HG03095 (cell line): ENCODE results near the gene TSPAN9.

ENCODE experiments used
- ATAC-seq: cut with Tn5 transposase; IDR thresholded peaks from one replicate; pipeline ENCODE4 v1.9.1; 2021; ENCODE audit warnings: moderate library complexity; ENCODE audit not compliant: unreplicated experiment

Gene TSPAN9

DNA sequence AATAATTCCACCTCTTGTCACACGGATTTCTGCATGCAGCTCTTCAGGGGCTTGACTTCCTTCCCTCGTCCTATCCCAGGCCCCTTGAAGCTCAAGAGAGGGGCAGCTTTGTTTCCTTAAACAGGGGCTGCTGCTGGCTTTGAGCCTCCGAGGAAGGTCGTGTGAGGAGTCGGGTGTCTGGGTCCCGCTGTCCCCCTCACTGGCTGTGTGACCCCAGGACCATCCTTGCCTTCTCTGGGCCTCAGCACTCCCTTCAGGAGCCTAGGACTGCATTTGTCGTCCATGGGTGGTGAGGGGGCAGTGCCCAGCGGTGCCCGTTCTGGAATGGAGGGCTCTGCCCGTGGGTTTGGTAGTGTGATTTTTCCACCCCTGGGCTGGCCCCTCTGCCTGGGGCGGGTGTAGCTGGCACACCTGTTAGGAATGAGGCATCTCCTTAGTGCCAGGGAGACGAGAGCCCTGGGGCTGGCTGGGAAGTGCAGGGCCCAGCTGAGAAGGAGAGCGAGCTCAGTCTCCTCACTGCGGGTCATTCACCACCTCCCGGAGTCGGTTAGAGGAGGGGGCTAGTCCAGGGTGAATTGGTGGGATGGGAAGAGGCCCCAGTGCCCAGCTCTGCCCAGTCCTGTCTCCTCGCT is 60.8 kb downstream of the TSPAN9 start:
- ATAC-seq = no peak

DNA sequence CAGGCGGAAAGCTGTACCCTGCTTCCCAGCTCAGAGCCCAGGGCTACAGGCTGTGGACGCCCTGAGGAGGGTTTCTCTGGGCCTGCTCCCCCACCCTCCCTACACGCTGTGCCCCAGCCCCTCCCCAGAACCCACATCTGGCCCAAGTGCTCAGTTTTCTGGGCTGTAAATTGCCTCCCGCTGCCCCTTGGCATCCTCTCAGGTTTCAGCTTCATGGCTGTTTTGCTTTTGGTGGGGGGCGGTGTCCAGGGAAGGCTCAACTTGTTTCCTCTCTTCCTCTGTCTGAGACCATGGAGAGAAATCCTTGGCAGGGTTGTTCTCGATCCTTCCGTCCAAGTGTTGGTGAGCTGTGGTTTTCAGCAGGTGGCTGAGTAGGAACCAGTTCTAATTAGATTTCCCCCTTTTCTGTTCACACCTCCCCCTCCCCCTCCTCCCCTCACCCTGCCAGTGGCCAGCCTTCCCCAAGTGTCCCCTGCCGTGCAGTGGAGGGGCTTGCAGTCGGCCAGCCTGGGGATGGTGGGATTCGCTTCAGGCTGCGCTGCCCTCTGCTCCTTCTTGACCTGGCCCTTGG is 61.8 kb downstream of the TSPAN9 start:
- no peak for ATAC-seq

DNA sequence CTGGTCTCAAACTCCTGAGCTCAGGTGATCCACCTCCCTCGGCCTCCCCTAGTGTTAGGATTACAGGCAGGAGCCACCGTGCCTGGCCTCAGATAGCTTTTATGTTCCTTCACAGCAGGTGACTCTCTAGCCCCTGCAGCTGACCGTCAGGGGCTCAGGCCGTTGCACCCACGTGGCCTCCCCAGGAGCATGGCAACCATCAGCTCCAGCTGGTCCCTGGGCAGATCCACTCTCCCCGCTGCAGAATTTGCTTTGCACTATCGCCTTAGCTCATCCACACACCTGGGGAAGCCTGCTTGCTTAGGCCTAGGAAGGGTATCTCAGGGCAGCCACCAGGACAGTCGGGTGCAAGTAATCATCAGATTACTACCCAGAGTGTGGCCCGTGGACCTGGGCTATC is 62.6 kb downstream of the TSPAN9 start:
- no peak for ATAC-seq

DNA sequence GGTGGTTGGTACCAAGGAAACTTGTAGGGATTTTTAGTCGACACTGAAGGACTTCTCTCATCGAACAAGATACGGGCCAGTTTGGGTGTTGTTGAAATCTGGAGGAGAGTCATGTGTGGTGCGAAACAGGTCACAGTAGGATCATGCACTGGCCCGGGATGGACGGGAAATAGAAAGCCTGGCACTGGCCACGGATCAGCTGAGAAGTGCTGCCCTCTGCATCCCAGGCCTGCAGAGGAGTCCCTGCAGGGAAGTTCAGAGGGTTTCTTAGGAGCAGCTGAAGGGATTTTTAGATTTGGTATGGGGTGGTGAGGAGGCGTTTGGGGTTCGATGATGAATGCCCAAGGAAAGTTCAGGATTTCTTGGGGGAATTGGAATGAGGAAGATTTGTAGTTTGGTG is 63.1 kb downstream of the TSPAN9 start:
- no peak for ATAC-seq

DNA sequence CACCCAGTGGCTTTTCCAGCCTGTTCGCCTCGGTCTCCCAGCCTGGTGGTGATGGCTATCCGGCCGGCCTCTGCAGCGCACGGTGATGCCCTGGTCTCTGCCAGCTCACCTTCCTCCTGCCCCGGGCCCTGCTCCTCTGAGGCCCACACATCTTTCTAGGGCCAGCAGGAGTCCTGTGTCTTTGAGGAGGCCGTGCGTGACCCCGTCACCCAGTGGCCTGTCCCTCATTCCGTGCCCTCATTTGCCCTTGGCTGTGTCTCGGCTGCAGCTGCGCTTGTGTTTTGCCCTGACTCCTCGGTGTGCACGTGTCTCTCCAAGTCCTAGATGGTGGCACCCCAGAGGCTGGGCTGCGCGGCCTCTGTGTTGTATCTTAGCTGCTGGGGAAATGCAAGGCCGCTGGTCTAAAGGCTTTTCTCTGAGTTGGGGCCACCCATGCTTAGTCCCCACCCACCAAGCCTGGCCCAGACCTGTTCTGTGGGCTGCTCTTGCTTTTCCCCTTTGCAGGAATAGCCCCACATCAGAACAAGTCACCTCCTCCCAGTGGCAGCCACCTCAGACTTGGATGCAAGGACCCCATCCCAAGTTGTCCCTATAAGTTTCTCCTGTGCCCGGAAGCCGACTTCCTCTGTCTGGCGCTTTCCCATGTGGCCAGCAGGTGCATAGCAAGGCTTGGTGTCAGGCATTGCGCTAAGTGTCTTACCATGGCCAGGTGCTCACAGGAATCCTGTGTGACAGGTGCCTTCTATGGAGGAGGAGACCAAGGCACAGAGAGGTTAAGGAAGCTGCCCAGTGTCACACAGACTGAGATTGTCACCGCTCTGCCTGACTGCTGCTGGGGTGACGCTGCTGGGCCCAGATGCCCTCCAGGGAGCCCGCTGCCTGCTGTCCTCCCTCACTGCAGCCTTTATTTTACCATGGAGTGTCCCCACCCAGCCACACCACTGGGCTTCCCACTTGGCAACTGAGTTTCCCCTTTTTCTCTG is 64.5 kb downstream of the TSPAN9 start:
- ATAC-seq = no peak

DNA sequence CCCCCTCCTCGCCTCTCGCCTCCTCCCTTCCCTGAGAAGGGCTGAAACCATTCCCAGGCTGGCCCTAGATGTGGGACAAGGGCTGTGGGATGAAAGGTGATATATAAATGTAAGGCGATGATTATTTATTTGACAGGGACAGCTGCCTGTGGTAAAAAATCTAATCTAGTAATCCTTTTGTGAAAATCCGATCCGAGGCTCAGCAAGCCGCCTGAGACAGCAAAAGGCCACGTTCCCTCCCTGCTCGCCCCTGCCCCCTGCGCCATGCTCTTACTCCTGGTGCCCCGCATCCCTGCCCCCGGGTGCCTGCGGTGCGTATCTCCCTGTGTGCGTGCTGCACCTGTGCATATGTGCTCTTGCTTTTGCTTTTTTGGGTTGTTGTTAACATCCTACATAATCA is 65.2 kb downstream of the TSPAN9 start:
- ATAC-seq = no peak

DNA sequence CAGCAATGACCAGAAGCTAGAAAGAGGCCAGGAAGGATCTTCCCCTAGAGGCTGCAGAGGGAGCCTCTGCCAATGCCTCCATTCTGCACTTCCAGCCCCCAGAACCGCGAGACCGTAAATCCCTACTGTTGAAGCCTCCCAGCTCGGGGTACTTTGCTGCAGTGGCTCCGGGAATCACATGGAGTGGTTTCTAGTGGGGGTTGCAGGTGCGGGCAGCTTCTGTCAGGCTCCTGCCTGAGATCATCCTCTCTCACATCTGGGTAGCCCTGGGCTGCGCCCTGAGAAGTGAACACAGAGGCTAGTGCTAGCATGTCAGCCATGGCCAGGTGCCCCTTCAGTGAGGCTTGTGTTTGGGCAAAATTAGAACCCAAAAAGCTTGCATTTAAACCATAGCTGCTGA is 67.3 kb downstream of the TSPAN9 start:
- no peak for ATAC-seq

DNA sequence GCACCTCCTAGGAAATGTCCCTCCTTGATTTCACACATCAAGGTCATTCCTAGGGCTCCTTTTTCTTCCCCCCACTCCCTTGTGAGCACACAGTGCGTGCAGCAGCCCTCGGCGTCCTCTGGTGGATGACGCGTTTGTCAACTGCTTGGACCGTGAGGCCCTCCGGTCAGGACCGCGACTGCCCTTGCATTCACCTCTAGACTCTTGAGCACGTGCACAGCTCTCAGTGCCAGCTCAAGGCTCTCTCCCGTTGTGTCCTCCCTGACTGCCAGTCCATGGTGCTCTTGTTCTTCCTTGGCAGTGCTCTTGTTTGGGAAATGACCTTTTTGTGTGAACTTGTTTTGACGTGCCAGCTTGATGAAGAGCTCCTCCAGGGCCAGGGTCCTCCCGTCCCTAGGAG is 67.9 kb downstream of the TSPAN9 start:
- no peak for ATAC-seq

DNA sequence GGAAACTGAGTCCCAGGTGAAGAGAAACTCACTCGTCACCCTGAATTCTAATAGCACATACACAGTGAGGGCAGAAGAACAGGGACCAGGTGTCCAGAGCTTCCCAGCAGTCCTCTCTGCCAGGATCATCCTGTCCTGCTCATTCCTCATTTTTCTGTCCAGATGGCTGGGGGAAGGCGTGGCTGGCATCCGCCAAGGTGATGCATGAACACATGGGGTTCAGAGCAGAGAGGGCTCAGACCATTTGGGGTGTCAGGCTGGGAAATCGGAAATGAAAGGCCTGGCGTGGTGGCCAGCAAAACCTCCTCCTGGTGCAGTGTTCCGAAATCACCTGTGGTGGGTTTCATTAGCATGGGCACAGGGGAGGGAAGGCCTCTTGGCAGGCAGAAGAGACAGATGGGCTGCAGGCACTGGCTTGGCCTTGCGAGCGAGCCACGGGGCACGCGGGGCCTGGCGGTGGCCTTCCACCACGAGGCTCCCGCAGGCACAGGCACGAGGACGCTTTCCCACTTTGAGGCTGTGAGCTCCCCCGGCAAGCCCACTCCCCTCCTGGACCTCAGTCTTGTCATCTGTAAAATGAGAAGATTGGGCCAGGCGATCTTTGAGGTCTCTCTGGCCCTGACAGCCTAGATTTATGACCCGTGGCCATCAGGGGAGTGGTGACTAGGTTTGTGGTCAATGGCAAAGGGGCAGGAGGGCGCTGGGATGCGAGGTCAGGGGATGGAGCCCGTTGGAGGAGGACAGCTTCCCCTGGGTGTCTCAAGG is 68.5 kb downstream of the TSPAN9 start:
- no peak for ATAC-seq

DNA sequence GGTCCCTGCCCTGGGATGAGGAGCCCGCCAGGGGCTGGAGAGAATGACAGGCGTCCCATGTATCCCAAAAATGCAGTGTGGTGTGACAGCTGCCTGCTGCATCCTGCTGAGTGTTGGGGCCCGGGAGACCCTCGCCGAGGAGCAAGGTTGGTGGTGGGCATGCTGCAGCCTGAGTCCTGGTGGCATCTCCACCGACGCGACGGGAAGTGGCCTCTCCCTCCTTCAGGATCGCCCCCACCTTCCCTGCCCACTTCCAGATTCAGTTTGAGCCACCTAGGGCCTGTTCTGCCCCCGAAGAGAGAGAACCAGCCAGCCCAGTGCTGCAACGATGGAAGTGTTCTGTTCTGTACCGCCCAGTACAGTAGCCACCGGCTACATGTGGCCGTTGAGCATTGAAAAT is 70.1 kb downstream of the TSPAN9 start:
- no peak for ATAC-seq

DNA sequence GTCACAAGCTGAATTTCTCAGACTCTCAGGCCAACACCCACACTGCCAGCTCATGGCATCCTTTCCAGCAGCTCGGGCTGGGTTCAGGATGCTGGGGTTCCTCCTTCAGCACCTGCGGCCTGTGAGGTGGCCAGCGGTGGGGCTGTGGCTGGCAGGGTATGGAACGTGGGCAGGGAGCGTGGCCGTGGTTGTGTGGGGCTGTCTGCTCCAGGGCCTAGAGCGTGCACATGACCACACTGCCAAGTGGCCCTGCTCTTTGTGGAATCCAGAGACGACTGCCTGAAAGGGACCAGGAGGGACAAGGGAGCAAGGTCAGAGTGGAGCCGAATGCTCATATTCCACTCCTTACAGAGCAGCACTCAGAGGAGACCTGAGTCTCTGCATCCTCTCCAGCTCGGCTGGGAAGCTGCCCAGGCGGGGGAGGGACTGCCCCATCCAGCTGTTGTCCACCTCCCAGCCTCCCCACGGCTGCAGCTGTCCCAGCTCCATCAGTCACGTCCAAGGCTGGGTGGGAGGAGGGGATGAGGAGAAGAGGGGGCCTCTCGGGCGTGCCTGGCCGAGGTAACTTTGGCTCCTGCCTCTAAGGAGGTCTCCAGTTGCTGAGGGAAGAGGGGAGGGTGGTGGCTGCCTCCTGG is 71.3 kb downstream of the TSPAN9 start:
- ATAC-seq = no peak

DNA sequence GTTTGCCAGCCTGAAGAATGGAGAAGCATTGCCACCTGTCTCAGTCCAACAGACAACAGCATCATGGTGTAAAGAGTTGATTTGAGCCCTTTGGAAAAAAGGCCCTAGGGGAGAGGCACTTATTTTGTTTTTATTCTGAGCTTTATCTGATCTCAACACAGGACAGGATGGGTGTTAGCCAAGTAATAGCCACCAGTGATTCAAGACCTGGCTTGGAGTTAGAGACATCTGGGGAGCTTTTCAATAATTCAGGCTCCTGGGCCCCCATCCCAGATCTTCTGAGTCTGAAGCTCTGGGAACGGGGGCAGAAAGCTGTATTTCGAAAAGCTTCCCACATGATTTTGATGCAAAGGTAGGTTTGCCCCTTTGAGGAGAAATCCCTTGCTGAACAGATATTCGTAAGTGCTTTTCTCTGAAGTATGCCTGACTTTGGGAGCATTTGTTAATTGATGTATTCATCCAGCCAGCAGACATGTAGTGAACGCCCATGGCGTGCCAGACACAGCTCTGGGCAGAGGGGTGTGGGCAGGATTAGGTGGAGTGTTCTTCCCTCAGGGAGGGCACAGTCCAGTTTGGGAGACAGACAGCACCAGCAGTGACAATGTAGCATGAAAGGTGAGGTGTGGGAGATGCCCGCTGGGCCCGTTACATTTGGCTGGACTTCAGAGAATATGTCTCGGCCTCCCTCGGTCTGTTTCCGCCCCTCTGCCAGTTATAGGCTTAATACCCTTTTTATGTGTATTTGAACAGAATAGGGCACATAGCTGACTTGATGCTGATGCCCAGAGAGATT is 72.5 kb downstream of the TSPAN9 start:
- no peak for ATAC-seq

DNA sequence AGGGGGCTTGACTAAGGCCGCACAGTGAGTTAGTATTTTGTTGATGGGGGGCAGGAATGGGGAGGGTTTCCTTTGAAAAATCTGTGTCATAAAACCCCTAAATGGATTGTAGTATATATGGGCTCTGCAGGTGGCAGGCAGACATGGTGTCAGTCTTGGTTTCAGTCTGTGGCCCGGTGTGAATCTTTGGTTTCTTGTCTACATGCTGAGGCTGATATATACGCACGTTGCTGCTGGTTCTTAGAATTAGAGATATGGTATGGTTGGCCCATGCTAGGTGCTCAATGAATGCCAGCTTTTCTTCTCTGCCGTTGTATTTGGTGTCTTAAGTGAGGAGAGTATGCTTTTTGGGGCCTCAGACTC is 73.1 kb downstream of the TSPAN9 start:
- no peak for ATAC-seq

DNA sequence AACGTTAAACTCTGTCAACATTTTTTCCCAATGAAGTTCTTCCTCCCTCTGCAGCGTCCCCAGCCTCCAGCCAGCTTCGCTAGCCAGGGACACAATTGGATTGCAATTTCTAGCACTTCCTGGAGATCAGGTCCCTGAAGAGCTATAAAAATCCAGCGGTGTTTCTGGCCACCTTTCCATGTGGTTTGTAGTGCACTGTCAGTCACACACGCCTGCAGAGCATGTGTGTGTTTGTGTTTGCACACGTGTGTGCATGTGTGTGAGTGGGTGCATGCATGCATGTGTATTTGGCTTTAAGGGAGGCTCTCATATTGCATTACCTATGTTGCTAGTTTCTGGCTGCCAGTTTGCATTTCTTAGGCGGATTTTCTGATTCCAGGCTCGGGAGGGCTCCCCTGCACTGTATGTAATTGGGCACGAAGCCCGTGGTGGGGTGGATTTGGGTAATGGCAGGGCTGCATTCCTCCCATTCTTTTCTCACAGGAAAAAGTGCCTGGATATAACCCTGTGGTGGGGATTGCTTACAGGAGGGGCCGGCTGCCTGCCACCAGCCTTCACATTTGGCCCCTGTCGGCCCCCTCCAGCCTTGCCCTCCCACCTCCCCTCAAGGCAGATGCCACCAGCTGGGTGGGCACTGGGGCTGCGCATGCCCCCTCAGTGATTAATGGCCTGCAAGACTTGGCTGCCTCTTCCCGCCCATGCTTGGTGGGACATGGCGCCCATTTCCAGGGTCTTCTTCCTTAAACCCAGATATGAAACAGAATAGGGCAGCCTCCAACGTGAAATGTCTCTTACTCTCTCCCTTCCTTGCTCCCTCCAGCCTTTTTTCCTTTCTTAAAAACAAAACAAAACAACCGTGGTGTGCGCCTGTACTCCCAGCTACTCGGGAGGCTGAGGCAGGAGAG is 74.0 kb downstream of the TSPAN9 start:
- ATAC-seq = no peak

DNA sequence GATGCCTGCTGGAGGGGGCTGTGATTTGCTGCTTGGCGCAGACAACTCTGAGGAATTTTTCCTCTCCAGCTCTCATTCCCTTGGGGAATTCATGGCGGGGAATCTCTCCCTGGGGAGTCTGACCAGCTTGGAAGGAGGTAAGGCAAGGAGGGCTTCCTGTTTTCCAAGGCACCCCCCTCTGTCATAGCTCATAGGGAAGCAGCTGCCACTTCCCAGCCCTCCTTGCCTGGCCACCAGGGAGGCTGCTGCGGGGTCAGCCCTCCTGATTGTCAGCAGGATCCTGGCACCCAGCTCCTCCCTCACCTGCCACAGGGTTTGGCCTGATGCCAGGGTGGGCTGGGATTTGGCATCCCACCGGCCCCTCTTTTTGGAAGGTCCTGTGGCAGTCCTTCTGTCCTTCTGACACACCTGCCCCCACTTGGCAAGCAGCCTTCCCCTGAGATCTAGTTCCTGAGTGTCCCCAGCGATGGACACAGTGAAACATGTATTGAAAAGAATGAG is 74.9 kb downstream of the TSPAN9 start:
- ATAC-seq = no peak

DNA sequence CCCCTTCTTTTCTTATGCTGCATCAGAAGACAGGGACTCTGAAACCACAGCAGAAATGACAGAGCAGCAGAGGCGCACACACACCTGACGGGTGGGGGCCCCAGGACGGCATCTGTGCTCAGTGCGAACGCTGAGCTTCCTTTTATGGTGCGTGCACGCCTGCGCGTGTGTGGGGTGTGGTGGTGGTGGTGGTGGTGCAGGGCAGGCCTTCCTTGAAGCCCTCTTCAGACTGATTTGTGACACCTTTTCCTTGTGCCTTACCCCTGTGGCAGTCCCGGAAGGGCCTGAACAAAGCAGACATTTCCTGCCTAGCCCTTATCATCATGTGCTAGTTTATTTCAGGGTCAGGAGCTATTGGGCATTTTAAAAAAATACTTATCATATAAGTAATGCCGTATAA is 75.7 kb downstream of the TSPAN9 start:
- ATAC-seq = no peak

DNA sequence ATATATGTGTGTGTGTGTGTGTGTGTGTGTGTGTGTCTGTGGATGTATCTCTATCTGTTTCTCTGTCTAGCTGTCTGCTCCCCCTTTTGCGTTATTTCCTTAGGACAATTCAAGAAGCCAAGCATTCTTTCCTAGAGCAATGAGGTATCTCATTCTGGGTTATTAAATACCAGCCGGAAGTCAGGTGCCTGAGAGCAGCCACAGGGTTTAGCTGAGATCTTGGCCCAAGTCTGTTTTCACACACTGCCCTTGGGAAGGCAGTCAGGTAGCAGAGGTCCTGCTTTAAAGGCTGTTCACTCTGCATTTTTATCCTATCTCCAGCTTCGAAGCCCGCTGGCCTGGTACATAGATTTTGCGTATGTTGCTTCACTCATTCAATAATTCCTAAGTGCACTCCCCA is 76.8 kb downstream of the TSPAN9 start:
- no peak for ATAC-seq

DNA sequence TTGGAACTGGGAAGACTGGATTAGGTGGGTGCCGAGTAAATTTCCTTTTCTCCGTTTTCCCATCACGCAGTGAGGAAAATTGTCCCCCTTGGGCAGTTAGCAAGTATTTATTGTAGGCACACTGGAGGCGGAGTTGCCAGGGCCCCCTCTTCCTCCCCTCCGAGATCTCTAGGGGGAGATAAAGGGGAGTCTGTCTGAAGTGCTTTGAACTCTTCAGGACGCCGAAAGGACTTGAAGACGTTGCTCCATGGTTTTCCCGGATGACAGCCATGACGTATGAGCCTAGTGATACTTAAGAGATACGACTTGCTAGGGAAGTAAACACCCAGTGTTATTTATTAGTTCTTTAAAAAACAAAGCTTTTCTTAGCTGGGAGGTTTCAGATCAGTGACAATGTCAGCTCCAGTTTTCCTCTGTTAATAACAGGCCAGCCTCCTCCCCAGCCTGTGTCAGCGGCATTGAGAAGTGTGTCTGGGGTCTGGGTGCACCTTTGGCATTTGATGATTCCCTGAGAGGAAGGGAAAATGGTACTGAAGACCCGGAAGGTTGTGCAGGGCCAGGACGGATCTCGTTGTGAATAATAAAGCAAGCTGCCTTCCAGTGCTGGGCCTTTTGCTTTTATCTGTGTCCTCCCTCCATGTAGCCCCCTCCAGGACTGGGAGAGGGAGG is 78.7 kb downstream of the TSPAN9 start:
- no peak for ATAC-seq
